SK-N-SH treated with all-trans-retinoic acid at 6 μM for 48 hours (cell line): ENCODE data around the gene EXOSC5.

ENCODE experiments used
- ARNTL ChIP-seq: fragments of 450-650 bp; formaldehyde crosslinking; IDR thresholded peaks from 2 replicates; pipeline ENCODE4 v1.5.0; 2020; ENCODE audit warnings: low read depth, mild to moderate bottlenecking, moderate library complexity, borderline replicate concordance
- CSDC2 ChIP-seq: fragments of 250-450 bp; sonication (Bioruptor Pico); IDR thresholded peaks from 2 replicates; pipeline ENCODE4 v1.5.0; 2020; ENCODE audit warnings: mild to moderate bottlenecking, moderate library complexity
- SNAI2 ChIP-seq: fragments of 250-450 bp; sonication (Bioruptor Pico); IDR thresholded peaks from 2 replicates; pipeline ENCODE4 v1.5.0; 2020; ENCODE audit warnings: mild to moderate bottlenecking, moderate library complexity
- ZFP30 ChIP-seq: fragments of 450-650 bp; formaldehyde crosslinking; IDR thresholded peaks from 2 replicates; pipeline ENCODE4 v1.5.0; 2022; ENCODE audit warnings: mild to moderate bottlenecking, moderate library complexity
- ZNF565 ChIP-seq: fragments of 450-650 bp; formaldehyde crosslinking; conservative IDR thresholded peaks from 2 replicates; pipeline ENCODE4 v1.5.0; 2020; ENCODE audit warnings: low read depth, mild to moderate bottlenecking, moderate library complexity
- TF ChIP-seq, protein P1 (sequence below): fragments of 250-450 bp; sonication (Bioruptor Pico); IDR thresholded peaks from 2 replicates; pipeline ENCODE4 v1.5.1; 2020; ENCODE audit warnings: low read depth, mild to moderate bottlenecking, moderate library complexity
- TF ChIP-seq, protein P2 (sequence below): fragments of 250-450 bp; sonication (Bioruptor Pico); IDR thresholded peaks from 2 replicates; pipeline ENCODE4 v1.8.0; 2020; ENCODE audit warnings: mild to moderate bottlenecking, moderate library complexity, borderline replicate concordance

DNA sequence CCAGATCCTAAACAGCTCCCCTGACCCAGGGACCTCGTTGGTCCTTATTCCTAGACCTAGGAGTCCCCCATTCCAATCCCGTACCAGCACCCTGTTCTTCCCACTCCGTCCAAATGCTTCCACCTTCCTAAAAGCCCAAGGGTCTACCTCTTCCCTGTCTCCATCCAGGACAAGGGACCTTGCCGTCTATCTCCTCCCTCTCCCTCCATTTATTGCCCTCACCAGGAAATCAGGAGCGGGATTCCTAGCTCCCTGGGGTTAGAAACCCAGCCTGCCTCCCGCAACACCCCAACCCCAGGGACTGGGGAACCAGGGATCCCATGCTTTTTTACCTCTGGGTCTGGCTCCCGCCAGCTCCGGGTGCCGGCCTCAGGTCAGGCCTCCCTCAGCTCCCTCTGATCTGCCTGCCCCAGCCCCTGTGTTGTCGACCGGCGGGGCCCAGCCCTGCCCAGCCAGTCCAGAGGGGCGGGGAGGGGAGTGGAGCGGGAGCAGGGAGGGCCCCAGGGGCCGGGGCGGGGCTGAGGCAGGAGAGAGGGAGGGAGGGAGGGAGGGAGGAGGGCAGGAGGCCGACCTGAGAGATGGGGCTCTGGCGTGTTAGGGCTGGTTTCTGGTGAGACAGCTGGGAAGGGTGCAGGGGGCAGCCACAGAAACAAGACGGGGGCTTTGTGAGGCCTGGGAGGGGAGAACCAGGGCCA, 29.9 kb upstream of the EXOSC5 start, which contains the start of gene B3GNT8:
- TF ChIP-seq CSDC2 (CRISPR knock-in tag) = no peak
- TF ChIP-seq, protein P1, sequence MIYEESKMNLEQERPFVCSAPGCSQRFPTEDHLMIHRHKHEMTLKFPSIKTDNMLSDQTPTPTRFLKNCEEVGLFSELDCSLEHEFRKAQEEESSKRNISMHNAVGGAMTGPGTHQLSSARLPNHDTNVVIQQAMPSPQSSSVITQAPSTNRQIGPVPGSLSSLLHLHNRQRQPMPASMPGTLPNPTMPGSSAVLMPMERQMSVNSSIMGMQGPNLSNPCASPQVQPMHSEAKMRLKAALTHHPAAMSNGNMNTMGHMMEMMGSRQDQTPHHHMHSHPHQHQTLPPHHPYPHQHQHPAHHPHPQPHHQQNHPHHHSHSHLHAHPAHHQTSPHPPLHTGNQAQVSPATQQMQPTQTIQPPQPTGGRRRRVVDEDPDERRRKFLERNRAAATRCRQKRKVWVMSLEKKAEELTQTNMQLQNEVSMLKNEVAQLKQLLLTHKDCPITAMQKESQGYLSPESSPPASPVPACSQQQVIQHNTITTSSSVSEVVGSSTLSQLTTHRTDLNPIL (CRISPR knock-in tag) = no peak
- TF ChIP-seq, protein P2, sequence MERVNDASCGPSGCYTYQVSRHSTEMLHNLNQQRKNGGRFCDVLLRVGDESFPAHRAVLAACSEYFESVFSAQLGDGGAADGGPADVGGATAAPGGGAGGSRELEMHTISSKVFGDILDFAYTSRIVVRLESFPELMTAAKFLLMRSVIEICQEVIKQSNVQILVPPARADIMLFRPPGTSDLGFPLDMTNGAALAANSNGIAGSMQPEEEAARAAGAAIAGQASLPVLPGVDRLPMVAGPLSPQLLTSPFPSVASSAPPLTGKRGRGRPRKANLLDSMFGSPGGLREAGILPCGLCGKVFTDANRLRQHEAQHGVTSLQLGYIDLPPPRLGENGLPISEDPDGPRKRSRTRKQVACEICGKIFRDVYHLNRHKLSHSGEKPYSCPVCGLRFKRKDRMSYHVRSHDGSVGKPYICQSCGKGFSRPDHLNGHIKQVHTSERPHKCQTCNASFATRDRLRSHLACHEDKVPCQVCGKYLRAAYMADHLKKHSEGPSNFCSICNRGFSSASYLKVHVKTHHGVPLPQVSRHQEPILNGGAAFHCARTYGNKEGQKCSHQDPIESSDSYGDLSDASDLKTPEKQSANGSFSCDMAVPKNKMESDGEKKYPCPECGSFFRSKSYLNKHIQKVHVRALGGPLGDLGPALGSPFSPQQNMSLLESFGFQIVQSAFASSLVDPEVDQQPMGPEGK (CRISPR knock-in tag) = no peak
- no peak for TF ChIP-seq SNAI2
- no peak for TF ChIP-seq ZFP30
- TF ChIP-seq ZNF565 (CRISPR knock-in tag) = no peak
- TF ChIP-seq ARNTL (CRISPR knock-in tag) = no peak
